ENCODE measurements around the gene KIAA0513.
A peak's percentile ranks its signal among the peaks of the same experiment; 100 is the strongest.

The KIAA0513 gene

GRCh38 chr16:84990782-84991181 lies 36.8 kb upstream of the KIAA0513 start:
- no peak for TF ChIP-seq SPI1 (IDR thresholded peaks at IDR 0.05; ENCODE audit: low read depth, low read length)
- FAIRE-seq: no peak

GRCh38 chr16:84992717-84993075 lies 34.9 kb upstream of the KIAA0513 start:
- FAIRE-seq: no peak
- TF ChIP-seq POLR2AphosphoS5 (IDR thresholded peaks at IDR 0.05; ENCODE audit: low read depth, low read length) (no peak), PAX5 (IDR thresholded peaks at IDR 0.05; ENCODE audit: insufficient read depth, low read length, severe bottlenecking) (no peak), TAF1 (IDR thresholded peaks at IDR 0.05; ENCODE audit: low read depth, low read length) (no peak), POU2F2 (IDR thresholded peaks at IDR 0.05; ENCODE audit: low read depth, low read length) (no peak), SPI1 (IDR thresholded peaks at IDR 0.05; ENCODE audit: low read depth, low read length) (no peak)
- no peak for DNase-seq (ENCODE audit: insufficient read length, low spot score)

More at GRCh38 chr16:84990782-84991181, 36.8 kb upstream of the KIAA0513 start:
- no peak for DNase-seq (ENCODE audit: insufficient read length, low spot score)

GRCh38 chr16:84993926-84994325 lies 33.7 kb upstream of the KIAA0513 start:
- TF ChIP-seq POU2F2 (IDR thresholded peaks at IDR 0.05; ENCODE audit: low read depth, low read length) (no peak), SPI1 (IDR thresholded peaks at IDR 0.05; ENCODE audit: low read depth, low read length) (no peak), TAF1 (IDR thresholded peaks at IDR 0.05; ENCODE audit: low read depth, low read length) (no peak), PAX5 (IDR thresholded peaks at IDR 0.05; ENCODE audit: insufficient read depth, low read length, severe bottlenecking) (no peak), POLR2AphosphoS5 (IDR thresholded peaks at IDR 0.05; ENCODE audit: low read depth, low read length) (no peak), POLR2A (IDR thresholded peaks at IDR 0.05; ENCODE audit: low read depth, low read length) (no peak)
- DNase-seq (ENCODE audit: insufficient read length, low spot score) (no peak), FAIRE-seq (no peak)

- FAIRE-seq (no peak), DNase-seq (ENCODE audit: insufficient read length, low spot score) (no peak)
- TF ChIP-seq SPI1 (IDR thresholded peaks at IDR 0.05; ENCODE audit: low read depth, low read length) (no peak), POU2F2 (IDR thresholded peaks at IDR 0.05; ENCODE audit: low read depth, low read length) (no peak), POLR2A (IDR thresholded peaks at IDR 0.05; ENCODE audit: low read depth, low read length) (no peak), PAX5 (IDR thresholded peaks at IDR 0.05; ENCODE audit: insufficient read depth, low read length, severe bottlenecking) (no peak), POLR2AphosphoS5 (IDR thresholded peaks at IDR 0.05; ENCODE audit: low read depth, low read length) (no peak)
Observed at GRCh38 chr16:84995663-84996062, 31.9 kb upstream of the KIAA0513 start.

GRCh38 chr16:84996365-84996764 lies 31.2 kb upstream of the KIAA0513 start:
- FAIRE-seq (no peak), DNase-seq (ENCODE audit: insufficient read length, low spot score) (no peak)
- TF ChIP-seq PAX5 (IDR thresholded peaks at IDR 0.05; ENCODE audit: insufficient read depth, low read length, severe bottlenecking) (no peak), TAF1 (IDR thresholded peaks at IDR 0.05; ENCODE audit: low read depth, low read length) (no peak), SPI1 (IDR thresholded peaks at IDR 0.05; ENCODE audit: low read depth, low read length) (no peak), POU2F2 (IDR thresholded peaks at IDR 0.05; ENCODE audit: low read depth, low read length) (no peak), POLR2A (IDR thresholded peaks at IDR 0.05; ENCODE audit: low read depth, low read length) (no peak), POLR2AphosphoS5 (IDR thresholded peaks at IDR 0.05; ENCODE audit: low read depth, low read length) (no peak)

GRCh38 chr16:84999200-84999599 lies 28.4 kb upstream of the KIAA0513 start:
- TF ChIP-seq POLR2AphosphoS5 (IDR thresholded peaks at IDR 0.05; ENCODE audit: low read depth, low read length) (no peak), SPI1 (IDR thresholded peaks at IDR 0.05; ENCODE audit: low read depth, low read length) (no peak), POU2F2 (IDR thresholded peaks at IDR 0.05; ENCODE audit: low read depth, low read length) (no peak), PAX5 (IDR thresholded peaks at IDR 0.05; ENCODE audit: insufficient read depth, low read length, severe bottlenecking) (no peak), TAF1 (IDR thresholded peaks at IDR 0.05; ENCODE audit: low read depth, low read length) (no peak), POLR2A (IDR thresholded peaks at IDR 0.05; ENCODE audit: low read depth, low read length) (no peak)
- DNase-seq (ENCODE audit: insufficient read length, low spot score) (no peak), FAIRE-seq (no peak)

- FAIRE-seq: no peak
- no peak for DNase-seq (ENCODE audit: insufficient read length, low spot score)
- TF ChIP-seq POLR2AphosphoS5 (IDR thresholded peaks at IDR 0.05; ENCODE audit: low read depth, low read length): no peak
- no peak for TF ChIP-seq POU2F2 (IDR thresholded peaks at IDR 0.05; ENCODE audit: low read depth, low read length)
- TF ChIP-seq POLR2A (IDR thresholded peaks at IDR 0.05; ENCODE audit: low read depth, low read length): no peak
- TF ChIP-seq SPI1 (IDR thresholded peaks at IDR 0.05; ENCODE audit: low read depth, low read length): no peak
- no peak for TF ChIP-seq PAX5 (IDR thresholded peaks at IDR 0.05; ENCODE audit: insufficient read depth, low read length, severe bottlenecking)
- TF ChIP-seq TAF1 (IDR thresholded peaks at IDR 0.05; ENCODE audit: low read depth, low read length): no peak
Observed at GRCh38 chr16:84999857-85000480, 27.6 kb upstream of the KIAA0513 start.

GRCh38 chr16:85002099-85002541 lies 25.5 kb upstream of the KIAA0513 start:
- DNase-seq (ENCODE audit: insufficient read length, low spot score) (no peak), FAIRE-seq (no peak)
- TF ChIP-seq TAF1 (IDR thresholded peaks at IDR 0.05; ENCODE audit: low read depth, low read length) (no peak), POU2F2 (IDR thresholded peaks at IDR 0.05; ENCODE audit: low read depth, low read length) (no peak), SPI1 (IDR thresholded peaks at IDR 0.05; ENCODE audit: low read depth, low read length) (no peak), PAX5 (IDR thresholded peaks at IDR 0.05; ENCODE audit: insufficient read depth, low read length, severe bottlenecking) (no peak), POLR2AphosphoS5 (IDR thresholded peaks at IDR 0.05; ENCODE audit: low read depth, low read length) (no peak), POLR2A (IDR thresholded peaks at IDR 0.05; ENCODE audit: low read depth, low read length) (no peak)

- TF ChIP-seq POU2F2 (IDR thresholded peaks at IDR 0.05; ENCODE audit: low read depth, low read length) (no peak), SPI1 (IDR thresholded peaks at IDR 0.05; ENCODE audit: low read depth, low read length) (peak; percentile 77), POLR2A (IDR thresholded peaks at IDR 0.05; ENCODE audit: low read depth, low read length) (no peak), PAX5 (IDR thresholded peaks at IDR 0.05; ENCODE audit: insufficient read depth, low read length, severe bottlenecking) (no peak)
- FAIRE-seq (no peak), DNase-seq (ENCODE audit: insufficient read length, low spot score) (no peak)
Observed at GRCh38 chr16:85002608-85003007, 25.0 kb upstream of the KIAA0513 start.

GRCh38 chr16:85003076-85003475 lies 24.5 kb upstream of the KIAA0513 start:
- no peak for TF ChIP-seq PAX5 (IDR thresholded peaks at IDR 0.05; ENCODE audit: insufficient read depth, low read length, severe bottlenecking)
- TF ChIP-seq TAF1 (IDR thresholded peaks at IDR 0.05; ENCODE audit: low read depth, low read length): no peak
- no peak for TF ChIP-seq POLR2AphosphoS5 (IDR thresholded peaks at IDR 0.05; ENCODE audit: low read depth, low read length)
- no peak for TF ChIP-seq SPI1 (IDR thresholded peaks at IDR 0.05; ENCODE audit: low read depth, low read length)
- TF ChIP-seq POU2F2 (IDR thresholded peaks at IDR 0.05; ENCODE audit: low read depth, low read length): no peak
- no peak for TF ChIP-seq POLR2A (IDR thresholded peaks at IDR 0.05; ENCODE audit: low read depth, low read length)
- DNase-seq (ENCODE audit: insufficient read length, low spot score) (no peak), FAIRE-seq (no peak)
